K562 (cell line): Measurements from ENCODE around the gene TM7SF2. TPM values are rescaled to one million over a fixed set of nuclear protein-coding genes. Genes with fewer than 3 reads are reported as not detected.
A peak's percentile ranks its signal among the peaks of the same experiment; 100 is the strongest.

ENCODE experiments used
- EZH2 ChIP-seq: IDR thresholded peaks from 2 replicates; pipeline ENCODE4 v1.6.1; 2012; ENCODE audit warnings: low read depth, mild to moderate bottlenecking, inconsistent platforms, low read length, borderline replicate concordance
- GTF2A2 ChIP-seq: IDR thresholded peaks from 2 replicates; pipeline ENCODE4 v1.6.1; 2016; ENCODE audit warnings: mild to moderate bottlenecking, missing genetic modification characterization, missing compliant biosample characterization
- KAT7 ChIP-seq: sonication (generic); formaldehyde crosslinking; IDR thresholded peaks from 2 replicates; pipeline ENCODE4 v1.8.0; 2022; ENCODE audit warnings: missing genetic modification reagents, mild to moderate bottlenecking, borderline replicate concordance
- KLF1 ChIP-seq: fragments of 450-650 bp; IDR thresholded peaks from 2 replicates; pipeline ENCODE4 v1.6.1; 2016; ENCODE audit warnings: missing genetic modification characterization, missing compliant biosample characterization
- LARP7 ChIP-seq: fragments of 450-650 bp; IDR thresholded peaks from 2 replicates; pipeline ENCODE4 v1.6.1; 2016
- MAZ ChIP-seq, 2 experiments: fragments of 450-650 bp in 1 of 2; sonication (generic) in 1 of 2; formaldehyde crosslinking; IDR thresholded peaks in 1 of 2; conservative IDR thresholded peaks in 1 of 2; 2 replicates each; pipeline versions ENCODE4 v1.4.0 to v1.5.0; 2020; ENCODE audit warnings: mild to moderate bottlenecking in 1 of 2, missing genetic modification reagents in 1 of 2
- MCM3 ChIP-seq: fragments of 450-650 bp; IDR thresholded peaks from 2 replicates; pipeline ENCODE4 v1.6.1; 2016
- MTA2 ChIP-seq: fragments of 450-650 bp; IDR thresholded peaks from 2 replicates; pipeline ENCODE4 v1.6.1; 2016; ENCODE audit warnings: low read depth
- NEUROD1 ChIP-seq: fragments of 150-350 bp; IDR thresholded peaks from 2 replicates; pipeline ENCODE4 v1.6.1; 2014; ENCODE audit warnings: borderline replicate concordance, low read length, low read depth; ENCODE audit not compliant: partially characterized antibody
- NFE2L1 ChIP-seq: fragments of 450-650 bp; IDR thresholded peaks from 2 replicates; pipeline ENCODE4 v1.6.1; 2016; ENCODE audit warnings: missing genetic modification characterization, low read depth, mild to moderate bottlenecking, missing compliant biosample characterization, moderate library complexity, borderline replicate concordance
- POLR3A ChIP-seq: IDR thresholded peaks from 2 replicates; pipeline ENCODE4 v1.6.1; 2011; ENCODE audit warnings: borderline replicate concordance, mild to moderate bottlenecking, moderate library complexity; ENCODE audit not compliant: insufficient read length, insufficient read depth; ENCODE audit errors: extremely low read depth
- PTRF ChIP-seq: fragments of 450-650 bp; IDR thresholded peaks from 2 replicates; pipeline ENCODE4 v1.6.1; 2016; ENCODE audit warnings: mild to moderate bottlenecking, missing genetic modification characterization, missing compliant biosample characterization
- SREBF1 ChIP-seq: fragments of 150-350 bp; IDR thresholded peaks from 2 replicates; pipeline ENCODE4 v1.6.1; 2014; ENCODE audit warnings: antibody characterized with exemption, low read depth, low read length, borderline replicate concordance
- TRIM24 ChIP-seq, 2 experiments: fragments of 450-650 bp; IDR thresholded peaks; 2 replicates each; pipeline ENCODE4 v1.6.1; 2016
- WHSC1 ChIP-seq: IDR thresholded peaks from one replicate; pipeline ENCODE4 v1.6.1; 2012; ENCODE audit warnings: low read length, control low read depth, inconsistent platforms
- ZFP30 ChIP-seq: fragments of 250-450 bp; sonication (Bioruptor Pico); IDR thresholded peaks from 2 replicates; pipeline ENCODE4 v1.8.0; 2022; ENCODE audit warnings: moderate library complexity, mild to moderate bottlenecking, inconsistent platforms, borderline replicate concordance
- ZNF165 ChIP-seq: fragments of 250-450 bp; sonication (Bioruptor Pico); IDR thresholded peaks from 2 replicates; pipeline ENCODE4 v1.4.0; 2020; ENCODE audit warnings: borderline replicate concordance
- ZNF175 ChIP-seq: fragments of 200-800 bp; sonication (Bioruptor generic); IDR thresholded peaks from 2 replicates; pipeline ENCODE4 v1.6.1; 2016; ENCODE audit warnings: low read depth, mild to moderate bottlenecking, missing genetic modification characterization, missing compliant biosample characterization
- ZNF408 ChIP-seq: fragments of 250-450 bp; sonication (Bioruptor Pico); IDR thresholded peaks from 2 replicates; pipeline ENCODE4 v1.4.0; 2020; ENCODE audit warnings: low read depth, mild to moderate bottlenecking, moderate library complexity
- ZNF57 ChIP-seq: fragments of 450-650 bp; formaldehyde crosslinking; IDR thresholded peaks from 2 replicates; pipeline ENCODE4 v1.4.0; 2020; ENCODE audit warnings: mild to moderate bottlenecking, moderate library complexity
- ZNF668 ChIP-seq: fragments of 250-450 bp; sonication (Bioruptor Pico); IDR thresholded peaks from 2 replicates; pipeline ENCODE4 v1.8.0; 2022; ENCODE audit warnings: mild to moderate bottlenecking, inconsistent platforms
- ZNF695 ChIP-seq: fragments of 450-650 bp; formaldehyde crosslinking; IDR thresholded peaks from 2 replicates; pipeline ENCODE4 v1.4.0; 2020; ENCODE audit warnings: mild to moderate bottlenecking, moderate library complexity
- ZNF76 ChIP-seq: fragments of 250-450 bp; sonication (Bioruptor Pico); IDR thresholded peaks from 2 replicates; pipeline ENCODE4 v1.4.0; 2020; ENCODE audit warnings: mild to moderate bottlenecking, moderate library complexity, borderline replicate concordance
- polyA plus RNA-seq, 8 experiments: library from polyadenylated mRNA; depleted of rRNA in 4 of 8; stranded (reverse) in 5 of 8; unstranded in 3 of 8; fragments of >200 nt; fragmentation: Nextera tagmentation in 2 of 8; fragmentation: Illumina TruSeq in 1 of 8; extraction: Ambion mirVana in 2 of 8; extraction: Trizol in 1 of 8; gene quantifications; 2 replicates each; pipeline versions ENCODE4 v1.2.1 to v1.2.3, GENCODE V29; 2011 to 2014; ENCODE audit warnings: inconsistent platforms in 1 of 8, missing spikeins in 1 of 8
- total RNA-seq, 7 experiments: library from RNA; depleted of rRNA in 6 of 7; stranded (reverse); fragments of >200 nt in 6 of 7; fragmentation: Illumina TruSeq in 2 of 7; extraction: Trizol in 2 of 7; gene quantifications; 2 replicates each; pipeline versions ENCODE4 v1.2.1 to v1.2.3, GENCODE V29; 2011 to 2021; ENCODE audit warnings: low replicate concordance in 1 of 7
- TF ChIP-seq, protein P1 (sequence below), 2 experiments: fragments of 450-650 bp; IDR thresholded peaks; 2 replicates each; pipeline ENCODE4 v1.6.1; 2016

TM7SF2 gene
- total and polyA plus RNA-seq, 9 of the 15 experiments (the other 6 are each of a cell fraction or from before 2014, with no cell fraction given): 1.2 to 22.0 (median 14.3) TPM

DNA sequence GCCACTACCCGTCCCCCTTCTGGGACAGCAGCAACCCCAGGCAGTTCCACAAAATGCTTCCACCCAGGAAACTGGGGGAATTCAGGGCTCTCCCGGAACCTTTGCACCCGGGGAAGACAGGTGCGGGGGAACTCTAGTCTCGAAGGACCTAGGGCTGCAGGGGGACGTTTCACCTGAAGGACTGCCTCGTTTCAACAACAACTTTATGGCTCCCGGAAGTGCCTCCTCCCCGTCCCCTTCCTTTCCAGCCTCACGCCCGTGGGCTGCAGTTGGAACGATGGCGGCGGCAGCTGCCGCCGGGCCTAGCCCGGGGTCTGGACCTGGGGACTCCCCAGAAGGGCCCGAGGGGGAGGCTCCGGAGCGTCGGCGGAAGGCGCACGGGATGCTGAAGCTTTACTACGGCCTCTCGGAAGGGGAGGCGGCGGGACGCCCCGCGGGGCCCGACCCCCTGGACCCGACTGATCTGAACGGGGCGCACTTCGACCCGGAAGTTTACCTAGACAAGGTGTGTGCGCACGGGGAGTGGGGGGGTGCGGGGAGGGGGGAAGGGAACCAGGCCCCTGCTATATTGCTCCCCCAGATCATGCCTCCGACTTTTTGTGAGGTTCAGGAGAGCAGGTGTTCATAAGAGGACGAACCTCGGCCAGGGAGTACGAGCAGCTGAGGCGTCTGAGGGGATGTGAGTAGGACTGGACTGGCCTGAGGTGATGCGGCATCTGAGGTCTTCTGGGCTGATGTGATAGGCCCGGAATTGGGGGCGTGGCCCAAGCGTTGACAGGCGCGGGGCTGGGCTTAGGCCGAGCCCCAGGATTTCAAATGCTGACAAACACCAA is 15.5 kb upstream of the TM7SF2 start, which contains the start of gene VPS51 (continued):
- no peak for TF ChIP-seq WHSC1
- peak in 1 of 2 experiments; percentile 99; a peak in 2 of 4 replicates for TF ChIP-seq TRIM24 (IDR thresholded peaks at IDR 0.05)
- TF ChIP-seq SREBF1: no peak
- TF ChIP-seq MAZ (CRISPR knock-in tag; conservative IDR thresholded peaks at IDR 0.05 in 1 of 2, IDR thresholded peaks at IDR 0.05 in 1 of 2): peak; percentile 89 to 94
- no peak; the same call in 1 of the 2 replicates for TF ChIP-seq ZNF408 (CRISPR knock-in tag)
- peak; percentile 57; the same call in 1 of the 2 replicates for TF ChIP-seq ZNF57 (CRISPR knock-in tag)
- TF ChIP-seq KAT7: no peak
- 0 out of 2 replicates have a peak, but pooled peaks have one; percentile 18 for TF ChIP-seq MTA2
- TF ChIP-seq EZH2: no peak
- no peak for TF ChIP-seq MCM3
- peak; percentile 88 for TF ChIP-seq NEUROD1
- TF ChIP-seq ZFP30 (CRISPR knock-in tag): no peak
- peak; percentile 68; the same call in 1 of the 2 replicates for TF ChIP-seq ZNF175
- TF ChIP-seq PTRF (tag): peak; percentile 44; the same call in 1 of the 2 replicates
- TF ChIP-seq GTF2A2 (tag): no peak
- TF ChIP-seq ZNF668 (CRISPR knock-in tag): no peak
- TF ChIP-seq ZNF165 (CRISPR knock-in tag): no peak
- TF ChIP-seq KLF1 (tag): peak; percentile 93
- TF ChIP-seq, protein P1, sequence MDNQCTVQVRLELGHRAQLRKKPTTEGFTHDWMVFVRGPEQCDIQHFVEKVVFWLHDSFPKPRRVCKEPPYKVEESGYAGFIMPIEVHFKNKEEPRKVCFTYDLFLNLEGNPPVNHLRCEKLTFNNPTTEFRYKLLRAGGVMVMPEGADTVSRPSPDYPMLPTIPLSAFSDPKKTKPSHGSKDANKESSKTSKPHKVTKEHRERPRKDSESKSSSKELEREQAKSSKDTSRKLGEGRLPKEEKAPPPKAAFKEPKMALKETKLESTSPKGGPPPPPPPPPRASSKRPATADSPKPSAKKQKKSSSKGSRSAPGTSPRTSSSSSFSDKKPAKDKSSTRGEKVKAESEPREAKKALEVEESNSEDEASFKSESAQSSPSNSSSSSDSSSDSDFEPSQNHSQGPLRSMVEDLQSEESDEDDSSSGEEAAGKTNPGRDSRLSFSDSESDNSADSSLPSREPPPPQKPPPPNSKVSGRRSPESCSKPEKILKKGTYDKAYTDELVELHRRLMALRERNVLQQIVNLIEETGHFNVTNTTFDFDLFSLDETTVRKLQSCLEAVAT (IDR thresholded peaks at IDR 0.05): no peak; a peak in 1 of 4 replicates
- no peak for TF ChIP-seq ZNF695 (CRISPR knock-in tag)
- peak; percentile 58; the same call in 1 of the 2 replicates for TF ChIP-seq ZNF76 (CRISPR knock-in tag)
- no peak for TF ChIP-seq NFE2L1 (tag)
- TF ChIP-seq POLR3A: no peak
- no peak for TF ChIP-seq LARP7
